ENCODE results near the gene KCMF1.

Gene KCMF1

GRCh38 chr2:84980263-84980983, 9.5 kb downstream of the KCMF1 start:
- peak overlapping the region; percentile 39 for H3K27ac ChIP-seq
- peaks cover 0 to 3% of the 10 kb centered on the region in 2 experiments for H3K4me1 ChIP-seq (ENCODE audit: control insufficient read depth in 1 of 2, insufficient read depth in 1 of 2, low read depth in 1 of 2, low read length in 1 of 2)
- no peaks in the 10 kb centered on the region for H3K9me3 ChIP-seq
- H3K4me3 ChIP-seq (ENCODE audit: low read depth in 1 of 2, low read length in 1 of 2): no peak overlapping the region
- TF ChIP-seq CTCF (IDR thresholded peaks at IDR 0.05): no peak
- no peaks in the 10 kb centered on the region for H3K27me3 ChIP-seq
- H3K36me3 ChIP-seq: no peaks in the 10 kb centered on the region

- Histone ChIP-seq H3K4me1 (ENCODE audit: control insufficient read depth in 1 of 2, insufficient read depth in 1 of 2, low read depth in 1 of 2, low read length in 1 of 2) (peaks cover 0 to 14% of the 10 kb centered on the region in 2 experiments), H3K27ac (no peak overlapping the region)
- TF ChIP-seq CTCF (IDR thresholded peaks at IDR 0.05): no peak
Observed at GRCh38 chr2:84986018-84986417, 15.1 kb downstream of the KCMF1 start.

GRCh38 chr2:84989422-84989821, 18.5 kb downstream of the KCMF1 start:
- TF ChIP-seq CTCF (IDR thresholded peaks at IDR 0.05): no peak
- peaks cover 6 to 26% of the 10 kb centered on the region in 2 experiments for H3K4me1 ChIP-seq (ENCODE audit: control insufficient read depth in 1 of 2, insufficient read depth in 1 of 2, low read depth in 1 of 2, low read length in 1 of 2)

More at GRCh38 chr2:84986018-84986417, 15.1 kb downstream of the KCMF1 start:
- H3K4me3 ChIP-seq (ENCODE audit: low read depth in 1 of 2, low read length in 1 of 2): no peak overlapping the region
- no peaks in the 10 kb centered on the region for H3K36me3 ChIP-seq
- H3K9me3 ChIP-seq: no peaks in the 10 kb centered on the region
- no peaks in the 10 kb centered on the region for H3K27me3 ChIP-seq

DNA sequence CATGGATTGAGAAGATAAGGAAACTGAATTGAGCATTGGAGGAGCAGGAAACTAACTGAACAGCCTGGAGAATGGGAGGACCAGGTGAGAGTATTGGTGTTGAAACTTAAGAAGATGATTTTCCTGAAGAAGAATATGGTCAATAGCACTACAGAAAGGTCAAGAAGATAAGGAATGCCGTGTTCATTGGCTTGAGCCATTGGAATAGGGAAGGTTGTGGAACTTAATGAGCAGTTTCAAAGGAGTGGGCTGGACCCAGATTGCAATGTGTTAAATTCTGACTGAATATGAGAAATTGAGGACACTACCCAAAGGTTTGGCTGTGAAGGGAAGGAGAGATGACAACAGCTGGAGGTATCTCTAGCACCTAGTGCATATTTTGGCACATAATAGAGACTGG, 19.0 kb downstream of the KCMF1 start:
- no peaks in the 10 kb centered on the region for H3K9me3 ChIP-seq
- peak overlapping the region; percentile 37 for H3K27ac ChIP-seq
- peaks cover 6 to 26% of the 10 kb centered on the region in 2 experiments for H3K4me1 ChIP-seq (ENCODE audit: control insufficient read depth in 1 of 2, insufficient read depth in 1 of 2, low read depth in 1 of 2, low read length in 1 of 2)
- no peaks in the 10 kb centered on the region for H3K27me3 ChIP-seq
- H3K4me3 ChIP-seq (ENCODE audit: low read depth in 1 of 2, low read length in 1 of 2): no peak overlapping the region
- TF ChIP-seq CTCF (IDR thresholded peaks at IDR 0.05): no peak
- H3K36me3 ChIP-seq: no peaks in the 10 kb centered on the region

More at GRCh38 chr2:84989422-84989821, 18.5 kb downstream of the KCMF1 start:
- H3K36me3 ChIP-seq: no peaks in the 10 kb centered on the region
- no peaks in the 10 kb centered on the region for H3K9me3 ChIP-seq
- H3K27ac ChIP-seq: no peak overlapping the region
- no peaks in the 10 kb centered on the region for H3K27me3 ChIP-seq
- H3K4me3 ChIP-seq (ENCODE audit: low read depth in 1 of 2, low read length in 1 of 2): no peak overlapping the region

DNA sequence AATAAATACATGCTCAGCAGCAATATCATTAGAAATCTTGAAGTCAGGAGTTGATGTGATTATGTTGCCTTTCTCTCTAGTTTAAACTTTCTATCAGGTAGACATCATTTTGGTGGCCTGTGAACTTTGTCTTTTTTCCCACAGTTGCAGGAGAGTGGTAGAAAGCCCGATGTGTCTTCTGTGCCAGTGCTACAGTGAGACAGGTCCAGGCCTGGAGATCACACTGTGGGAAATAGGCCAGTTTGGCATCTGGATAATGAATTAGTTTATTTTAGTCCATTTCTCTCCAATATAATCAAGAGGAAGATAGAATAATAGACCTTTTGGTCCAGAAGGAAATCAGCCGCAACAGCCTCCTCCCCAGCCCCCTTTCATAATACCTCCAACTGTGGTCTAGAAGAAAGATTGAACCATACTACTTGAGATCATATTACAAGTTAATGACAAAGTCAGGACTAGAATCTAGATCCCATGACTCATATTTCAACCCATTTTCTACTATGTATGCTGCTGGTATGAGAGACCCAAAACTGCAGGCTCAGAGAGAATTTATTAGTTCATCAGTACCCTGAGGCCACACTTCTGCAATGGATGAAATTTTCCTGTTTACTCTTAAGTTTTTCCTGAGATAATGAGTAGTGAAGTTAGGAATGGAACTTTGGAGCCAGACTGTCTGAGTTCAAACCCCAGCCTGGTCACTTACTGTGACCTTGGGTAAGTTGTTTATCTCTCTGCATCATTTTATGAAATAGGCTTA, 20.6 kb downstream of the KCMF1 start:
- peak overlapping the region; percentile 37 for H3K27ac ChIP-seq
- H3K4me3 ChIP-seq (ENCODE audit: low read depth in 1 of 2, low read length in 1 of 2): no peak overlapping the region
- no peaks in the 10 kb centered on the region for H3K27me3 ChIP-seq
- H3K9me3 ChIP-seq: no peaks in the 10 kb centered on the region
- H3K4me1 ChIP-seq (ENCODE audit: control insufficient read depth in 1 of 2, insufficient read depth in 1 of 2, low read depth in 1 of 2, low read length in 1 of 2): peaks cover 6 to 26% of the 10 kb centered on the region in 2 experiments
- no peaks in the 10 kb centered on the region for H3K36me3 ChIP-seq
- no peak for TF ChIP-seq CTCF (IDR thresholded peaks at IDR 0.05)

All from neutrophil (primary cell).